ENCODE data around the gene LRRC43. TPM values are rescaled to one million over a fixed set of nuclear protein-coding genes. Genes with fewer than 3 reads are reported as not detected.

Gene LRRC43
- total RNA-seq, 1 donor from 2014 or later, result not detected

DNA sequence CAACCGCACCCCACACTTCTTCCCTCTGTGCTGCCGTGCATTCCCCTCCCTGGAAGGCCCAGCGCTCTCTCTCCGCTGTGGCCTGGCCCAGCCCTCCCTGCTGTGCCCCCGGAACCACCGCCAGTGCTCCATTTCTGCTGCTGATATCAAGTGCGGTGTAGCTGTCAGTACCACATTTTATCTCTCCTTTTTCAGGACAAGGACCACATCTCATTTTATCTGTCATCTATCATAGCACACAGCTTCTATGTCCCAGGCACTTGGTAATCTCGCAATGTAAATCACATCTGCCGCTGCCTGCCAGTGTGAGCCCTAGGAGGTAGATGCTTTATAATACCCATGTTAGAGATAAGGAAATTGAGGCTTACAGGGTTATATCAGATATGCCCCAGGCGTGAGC, 27.2 kb upstream of the LRRC43 start:
- H3K27ac Mint-ChIP-seq, result no peak overlapping the region
- H3K9me3 Mint-ChIP-seq, result no peaks in the 10 kb centered on the region
- H3K36me3 Mint-ChIP-seq (ENCODE audit: low read depth), result no peaks in the 10 kb centered on the region
- H3K4me1 Mint-ChIP-seq, result no peaks in the 10 kb centered on the region
- no peak overlapping the region for H3K4me3 Mint-ChIP-seq
- ChIA-PET POLR2A (no interaction called here), CTCF (no interaction called here)
- intact Hi-C loops (cut with micrococcal nuclease), result no loop called here
- ATAC-seq (ENCODE audit: low read depth), result no peak
- DNase-seq, result no peak
- H3K27me3 Mint-ChIP-seq, result peaks cover 7% of the 10 kb centered on the region
- TF ChIP-seq, protein P1, sequence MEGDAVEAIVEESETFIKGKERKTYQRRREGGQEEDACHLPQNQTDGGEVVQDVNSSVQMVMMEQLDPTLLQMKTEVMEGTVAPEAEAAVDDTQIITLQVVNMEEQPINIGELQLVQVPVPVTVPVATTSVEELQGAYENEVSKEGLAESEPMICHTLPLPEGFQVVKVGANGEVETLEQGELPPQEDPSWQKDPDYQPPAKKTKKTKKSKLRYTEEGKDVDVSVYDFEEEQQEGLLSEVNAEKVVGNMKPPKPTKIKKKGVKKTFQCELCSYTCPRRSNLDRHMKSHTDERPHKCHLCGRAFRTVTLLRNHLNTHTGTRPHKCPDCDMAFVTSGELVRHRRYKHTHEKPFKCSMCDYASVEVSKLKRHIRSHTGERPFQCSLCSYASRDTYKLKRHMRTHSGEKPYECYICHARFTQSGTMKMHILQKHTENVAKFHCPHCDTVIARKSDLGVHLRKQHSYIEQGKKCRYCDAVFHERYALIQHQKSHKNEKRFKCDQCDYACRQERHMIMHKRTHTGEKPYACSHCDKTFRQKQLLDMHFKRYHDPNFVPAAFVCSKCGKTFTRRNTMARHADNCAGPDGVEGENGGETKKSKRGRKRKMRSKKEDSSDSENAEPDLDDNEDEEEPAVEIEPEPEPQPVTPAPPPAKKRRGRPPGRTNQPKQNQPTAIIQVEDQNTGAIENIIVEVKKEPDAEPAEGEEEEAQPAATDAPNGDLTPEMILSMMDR (IDR thresholded peaks at IDR 0.05), result no peak

DNA sequence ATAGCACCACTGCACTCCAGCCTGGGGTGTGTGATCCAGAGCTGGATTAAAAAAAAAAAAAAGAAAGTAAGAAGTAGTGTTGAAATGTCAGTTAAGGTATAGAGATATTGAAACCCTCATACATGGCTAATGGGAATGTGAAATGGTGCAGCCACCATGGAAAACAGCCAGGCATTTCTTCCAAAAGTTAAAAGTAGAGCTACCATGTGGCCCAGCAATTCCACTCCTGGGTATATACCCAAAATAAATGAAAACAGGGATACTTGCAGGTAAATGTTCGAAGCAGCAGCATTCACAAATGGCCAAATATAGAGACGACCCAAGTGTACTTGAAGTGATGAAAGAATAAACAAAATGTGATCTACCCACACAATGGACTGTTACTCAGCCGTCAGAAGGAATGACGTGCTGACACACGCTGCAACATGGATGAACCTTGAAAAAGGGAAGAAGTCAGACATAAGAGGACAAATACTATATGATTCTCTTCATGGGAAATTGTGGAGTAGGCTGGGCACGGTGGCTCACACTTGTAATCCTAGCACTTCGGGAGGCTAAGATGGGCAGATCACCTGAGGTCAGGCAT, 24.1 kb upstream of the LRRC43 start:
- Mint-ChIP-seq H3K36me3 (ENCODE audit: low read depth) (no peaks in the 10 kb centered on the region), H3K4me3 (no peak overlapping the region), H3K9me3 (no peaks in the 10 kb centered on the region), H3K4me1 (no peaks in the 10 kb centered on the region), H3K27ac (no peak overlapping the region), H3K27me3 (peaks cover 4% of the 10 kb centered on the region)
- intact Hi-C loops (cut with micrococcal nuclease), result no loop called here
- DNase-seq (no peak), ATAC-seq (ENCODE audit: low read depth) (no peak)
- ChIA-PET POLR2A (interaction anchor here (0.7 kb wide), 1 partner anchor 166 kb away, joined by 3 read pairs; no protein-coding TSS in a partner anchor), CTCF (interaction anchor here (1.2 kb wide), 1 partner anchor 32 kb away, joined by 4 read pairs; no protein-coding TSS in a partner anchor)
- TF ChIP-seq, protein P1 (IDR thresholded peaks at IDR 0.05), result no peak

DNA sequence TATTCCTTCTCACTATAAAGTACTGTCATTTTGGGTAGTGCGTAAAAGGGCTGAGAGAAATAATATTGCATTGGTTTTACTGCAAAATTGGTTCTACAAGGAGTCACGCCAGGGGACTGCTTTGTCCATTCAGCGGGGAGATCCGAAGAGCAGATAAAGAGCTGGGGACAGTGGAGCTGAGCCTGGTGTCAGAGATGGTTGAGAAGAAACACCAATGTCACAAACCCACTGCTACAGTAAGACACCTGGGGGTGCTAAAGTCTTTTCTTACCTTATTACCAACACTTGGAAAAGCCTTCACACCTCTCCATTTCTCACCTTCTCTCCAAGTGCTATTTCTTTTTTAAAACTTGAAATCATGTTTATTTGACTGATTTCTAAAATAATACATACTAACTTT, 23.0 kb upstream of the LRRC43 start:
- TF ChIP-seq, protein P1 (IDR thresholded peaks at IDR 0.05), result no peak
- H3K27me3 Mint-ChIP-seq, result peaks cover 5% of the 10 kb centered on the region
- H3K4me1 Mint-ChIP-seq, result no peaks in the 10 kb centered on the region
- intact Hi-C loops (cut with micrococcal nuclease), result no loop called here
- no peaks in the 10 kb centered on the region for H3K9me3 Mint-ChIP-seq
- H3K27ac Mint-ChIP-seq, result no peak overlapping the region
- H3K36me3 Mint-ChIP-seq (ENCODE audit: low read depth), result no peaks in the 10 kb centered on the region
- no peak overlapping the region for H3K4me3 Mint-ChIP-seq
- no peak for DNase-seq
- ATAC-seq (ENCODE audit: low read depth), result no peak
- POLR2A ChIA-PET, result no interaction called here
- CTCF ChIA-PET, result interaction anchor here (1.2 kb wide), 1 partner anchor 31 kb away, joined by 4 read pairs; no protein-coding TSS in a partner anchor

DNA sequence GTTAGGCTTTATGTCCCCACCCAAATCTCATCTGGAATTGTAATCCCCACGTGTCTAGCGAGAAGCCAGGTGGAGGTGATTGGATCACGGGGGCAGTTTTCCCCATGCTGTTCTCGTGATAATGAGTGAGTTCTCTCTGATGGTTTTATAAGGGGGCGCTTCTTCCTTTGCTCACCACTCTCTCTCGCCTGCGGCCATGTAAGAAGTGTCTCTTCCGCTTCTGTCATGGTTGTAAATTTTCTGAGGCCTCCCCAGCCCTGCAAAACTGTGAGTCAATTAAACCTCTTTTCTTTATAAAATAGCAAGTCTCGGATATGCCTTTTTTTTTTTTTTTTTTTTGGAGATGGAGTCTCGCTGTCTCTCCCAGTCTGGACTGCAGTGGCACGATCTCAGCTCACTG, 22.2 kb upstream of the LRRC43 start:
- peaks cover 5% of the 10 kb centered on the region for H3K27me3 Mint-ChIP-seq
- POLR2A ChIA-PET, result no interaction called here
- DNase-seq (no peak), ATAC-seq (ENCODE audit: low read depth) (no peak)
- CTCF ChIA-PET, result no interaction called here
- H3K4me1 Mint-ChIP-seq, result no peaks in the 10 kb centered on the region
- no peaks in the 10 kb centered on the region for H3K9me3 Mint-ChIP-seq
- intact Hi-C loops (cut with micrococcal nuclease), result no loop called here
- no peaks in the 10 kb centered on the region for H3K36me3 Mint-ChIP-seq (ENCODE audit: low read depth)
- TF ChIP-seq, protein P1 (IDR thresholded peaks at IDR 0.05), result no peak
- no peak overlapping the region for H3K4me3 Mint-ChIP-seq
- no peak overlapping the region for H3K27ac Mint-ChIP-seq

DNA sequence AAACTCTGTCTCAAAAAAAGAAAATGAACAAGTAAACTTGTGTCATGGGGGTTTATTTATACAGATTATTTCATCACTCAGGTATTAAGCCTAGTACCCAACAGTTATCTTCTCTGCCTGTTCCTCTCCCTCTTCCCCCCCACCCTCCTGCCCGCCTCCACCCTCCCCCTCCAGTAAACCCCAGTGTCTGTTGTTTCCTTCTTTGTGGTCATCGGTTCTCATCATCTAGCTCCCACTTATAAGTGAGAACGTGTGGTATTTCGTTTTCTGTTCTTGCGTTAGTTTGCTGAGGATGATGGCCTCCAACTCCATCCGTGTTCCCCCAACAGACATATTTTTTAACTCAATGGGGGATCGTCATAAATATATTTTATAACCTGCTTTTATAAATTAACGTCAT, 21.2 kb upstream of the LRRC43 start:
- no peak for ATAC-seq (ENCODE audit: low read depth)
- intact Hi-C loops (cut with micrococcal nuclease), result no loop called here

More for the DNA sequence above, 21.2 kb upstream of the LRRC43 start:
- Mint-ChIP-seq H3K9me3 (no peaks in the 10 kb centered on the region), H3K4me3 (no peak overlapping the region), H3K27ac (no peak overlapping the region), H3K36me3 (ENCODE audit: low read depth) (no peaks in the 10 kb centered on the region), H3K27me3 (peaks cover 5% of the 10 kb centered on the region), H3K4me1 (no peaks in the 10 kb centered on the region)
- TF ChIP-seq, protein P1 (IDR thresholded peaks at IDR 0.05), result no peak
- DNase-seq, result no peak
- ChIA-PET POLR2A (no interaction called here), CTCF (no interaction called here)
